HepG2 (cell line): ENCODE results near the gene PNPLA2. TPM values are rescaled to one million over a fixed set of nuclear protein-coding genes. Genes with fewer than 3 reads are reported as not detected.

Experiments
- ATAC-seq: fragments of 200-7000 bp; cut with Tn5 transposase; 3 replicates; pipeline ENCODE4 v1.9.1; 2020; ENCODE audit warnings: mild to moderate bottlenecking, moderate library complexity
- BruUV-seq: library from RNA; stranded (reverse); fragments of 400-500 nt; replicated peaks from 2 replicates; lab custom pipeline; 2021; lab: Mats Ljungman, UMichigan
- CTCF ChIA-PET: fragments of 300-600 bp; formaldehyde crosslinking; extraction: SDS; loops from one replicate; lab custom pipeline; 2021; ENCODE audit warnings: low total read pairs, inconsistent platforms, low intra/inter-chr PET ratio; lab: Yijun Ruan, JAX
- POLR2A ChIA-PET: fragments of 350-600 bp; sonication (Branson Sonifier 250); formaldehyde crosslinking; loops from one replicate; lab custom pipeline; 2020; ENCODE audit warnings: antibody characterized with exemption, inconsistent platforms; lab: Yijun Ruan, JAX
- DNase-seq: peaks from one replicate; pipeline ENCODE4 v3.0.0-alpha.2; 2015; ENCODE audit warnings: low spot score
- FAIRE-seq: peaks from 3 replicates; lab custom pipeline; 2011; peaks lifted over from hg19 to GRCh38; lab: Jason Lieb, UNC
- H2AFZ ChIP-seq: one replicate; pipeline ENCODE4 v1.6.1; 2011; ENCODE audit warnings: low read length, inconsistent platforms
- H3K27ac ChIP-seq: fragments of 300-600 bp; 3 replicates; pipeline ENCODE4 v1.8.0; 2011; ENCODE audit warnings: mixed run types, mild to moderate bottlenecking, mixed read lengths, low read length, inconsistent platforms; ENCODE audit not compliant: insufficient read depth; ENCODE audit errors: extremely low read length
- H3K27me3 ChIP-seq, 2 experiments: fragments of 200-600 bp in 1 of 2; 2 replicates in 1 of 2; 3 replicates in 1 of 2; pipeline versions ENCODE4 v1.6.0 to v1.8.0; 2011; ENCODE audit warnings: low read length in 2 of 2, mild to moderate bottlenecking in 2 of 2, moderate library complexity in 2 of 2, inconsistent platforms in 1 of 2; ENCODE audit not compliant: insufficient read depth in 2 of 2, control insufficient read depth in 1 of 2
- H3K36me3 ChIP-seq, 2 experiments: fragments of 200-600 bp in 1 of 2; replicated peaks in 1 of 2; 2 replicates in 1 of 2; 3 replicates in 1 of 2; pipeline versions ENCODE4 v1.5.1 to v1.8.0; 2011; ENCODE audit warnings: low read length in 2 of 2, inconsistent platforms in 1 of 2; ENCODE audit not compliant: insufficient read depth in 2 of 2, control insufficient read depth in 1 of 2
- H3K4me1 ChIP-seq: 2 replicates; pipeline ENCODE4 v1.5.1; 2012; ENCODE audit warnings: low read length, inconsistent platforms; ENCODE audit not compliant: insufficient read depth
- H3K4me2 ChIP-seq: 2 replicates; pipeline ENCODE4 v1.6.0; 2011; ENCODE audit warnings: low read depth, low read length, inconsistent platforms
- H3K4me3 ChIP-seq, 3 experiments: fragments of 200-600 bp in 1 of 3; sonication (generic), shearing (Covaris generic) in 1 of 3; replicated peaks in 1 of 3; 2 replicates each; pipeline ENCODE4 v1.5.1; 2011 to 2016; ENCODE audit warnings: low read length in 3 of 3, inconsistent platforms in 2 of 3, low read depth in 2 of 3, mild to moderate bottlenecking in 2 of 3, control low read depth in 1 of 3, mixed read lengths in 1 of 3; ENCODE audit not compliant: insufficient read depth in 1 of 3
- H3K79me2 ChIP-seq: one replicate; pipeline ENCODE4 v1.6.1; 2011; ENCODE audit warnings: low read length, inconsistent platforms; ENCODE audit not compliant: insufficient read depth
- H3K9ac ChIP-seq: 2 replicates; pipeline ENCODE4 v1.6.0; 2011; ENCODE audit warnings: mild to moderate bottlenecking, low read depth, low read length, inconsistent platforms; ENCODE audit not compliant: insufficient read depth
- H3K9me3 ChIP-seq: 2 replicates; pipeline ENCODE4 v1.5.1; 2012; ENCODE audit warnings: mild to moderate bottlenecking, low read length
- H4K20me1 ChIP-seq: 2 replicates; pipeline ENCODE4 v1.6.0; 2011; ENCODE audit warnings: inconsistent platforms, mild to moderate bottlenecking, low read length, moderate library complexity; ENCODE audit not compliant: insufficient read depth
- AKAP8 ChIP-seq: sonication (generic); formaldehyde crosslinking; IDR thresholded peaks from 2 replicates; pipeline ENCODE4 v1.5.1; 2020; ENCODE audit warnings: mild to moderate bottlenecking, missing genetic modification reagents
- ATF2 ChIP-seq: sonication (generic); formaldehyde crosslinking; IDR thresholded peaks from 2 replicates; pipeline ENCODE4 v1.4.0; 2020; ENCODE audit warnings: missing genetic modification reagents
- FIP1L1 ChIP-seq: fragments of 200-400 bp; formaldehyde crosslinking; IDR thresholded peaks from 2 replicates; pipeline ENCODE4 v1.6.1; 2018; ENCODE audit warnings: low read depth, mild to moderate bottlenecking, low read length, moderate library complexity, borderline replicate concordance; ENCODE audit not compliant: insufficient read depth
- IRX3 ChIP-seq: sonication (generic); formaldehyde crosslinking; IDR thresholded peaks from 2 replicates; pipeline ENCODE4 v1.8.1; 2023; ENCODE audit warnings: mild to moderate bottlenecking, low read depth, missing genetic modification reagents, borderline replicate concordance
- ISL2 ChIP-seq: sonication (generic); formaldehyde crosslinking; IDR thresholded peaks from 2 replicates; pipeline ENCODE4 v1.5.0; 2020; ENCODE audit warnings: missing genetic modification reagents
- NFRKB ChIP-seq: fragments of 450-650 bp; IDR thresholded peaks from 2 replicates; pipeline ENCODE4 v1.6.1; 2017
- RBFOX2 ChIP-seq: fragments of 200-400 bp; formaldehyde crosslinking; IDR thresholded peaks from 2 replicates; pipeline ENCODE4 v1.6.1; 2017; ENCODE audit warnings: low read depth, mild to moderate bottlenecking, low read length
- TBX2 ChIP-seq: sonication (generic); formaldehyde crosslinking; IDR thresholded peaks from 2 replicates; pipeline ENCODE4 v1.5.0; 2020; ENCODE audit warnings: missing genetic modification reagents, mild to moderate bottlenecking, borderline replicate concordance
- ZBTB42 ChIP-seq: sonication (generic); formaldehyde crosslinking; IDR thresholded peaks from 2 replicates; pipeline ENCODE4 v1.5.0; 2020; ENCODE audit warnings: mild to moderate bottlenecking, missing genetic modification reagents
- ZC3H13 ChIP-seq: sonication (generic); formaldehyde crosslinking; IDR thresholded peaks from 2 replicates; pipeline ENCODE4 v1.8.1; 2023; ENCODE audit warnings: mild to moderate bottlenecking, missing genetic modification reagents, moderate library complexity
- ZNF687 ChIP-seq: sonication (generic); formaldehyde crosslinking; IDR thresholded peaks from 2 replicates; pipeline ENCODE4 v1.5.1; 2020; ENCODE audit warnings: mild to moderate bottlenecking, missing genetic modification reagents, moderate library complexity
- ZNF891 ChIP-seq: sonication (generic); formaldehyde crosslinking; IDR thresholded peaks from 2 replicates; pipeline ENCODE4 v1.5.0; 2020; ENCODE audit warnings: mild to moderate bottlenecking, missing genetic modification reagents
- WGBS: methylation state at CpG from one replicate; pipeline ENCODE4 v1.1.6; 2017; ENCODE audit warnings: low lambda C conversion rate; 5-methylcytosine and 5-hydroxymethylcytosine counted together
- in situ Hi-C: cut with HindIII; loops from 2 replicates; pipeline ENCODE4 v1.10.0; 2017; ENCODE audit warnings: low pct_unique_long_range_greater_than_20kb; ENCODE audit not compliant: extremely low pct_ligation_motif_present
- intact Hi-C: fragments of 100-400 bp; cut with micrococcal nuclease; formaldehyde crosslinking; loops from one replicate; pipeline ENCODE4 v1.10.0; 2022; ENCODE audit not compliant: unreplicated experiment
- polyA plus RNA-seq, 8 experiments: library from polyadenylated mRNA; depleted of rRNA in 3 of 8; stranded (reverse) in 7 of 8; unstranded in 1 of 8; fragments of >200 nt; fragmentation: Illumina TruSeq in 4 of 8; extraction: Trizol in 4 of 8; gene quantifications; 2 replicates each; pipeline versions ENCODE4 v1.2.1 to v1.2.3, GENCODE V29; 2011 to 2016; ENCODE audit warnings: low read depth in 4 of 8, missing spikeins in 1 of 8, mixed read lengths in 1 of 8; ENCODE audit not compliant: insufficient read depth in 1 of 8
- total RNA-seq, 5 experiments: library from RNA; depleted of rRNA; stranded (reverse); fragments of >200 nt; fragmentation: Illumina TruSeq; extraction: Trizol; gene quantifications; 2 replicates each; pipeline ENCODE4 v1.2.3, GENCODE V29; 2016; ENCODE audit warnings: low read depth in 1 of 5
- TF ChIP-seq, protein P1 (sequence below): sonication (generic); formaldehyde crosslinking; IDR thresholded peaks from 2 replicates; pipeline ENCODE4 v1.9.0; 2021; ENCODE audit warnings: missing genetic modification reagents, borderline replicate concordance

PNPLA2 gene
- total and polyA plus RNA-seq, 2 of the 13 experiments (the other 11 are each of a cell fraction or from before 2014, with no cell fraction given): 10.5 to 43.2 TPM

GRCh38 chr11:821512-822371, 3.0 kb downstream of the PNPLA2 start:
- Histone ChIP-seq H3K4me2 (peak overlapping the region; percentile 98), H3K9me3 (no peaks in the 10 kb centered on the region), H3K27ac (peak overlapping the region; percentile 92), H3K36me3 (peaks cover 8 to 22% of the 10 kb centered on the region in 2 experiments; a peak in 4 of 5 replicates), H3K4me1 (peaks cover 43% of the 10 kb centered on the region), H2AFZ (no peak overlapping the region), H4K20me1 (peaks cover 20% of the 10 kb centered on the region), H3K9ac (0 out of 2 replicates have a peak overlapping the region, but pooled peaks have one; percentile 92), H3K27me3 (no peaks in the 10 kb centered on the region; a peak in 1 of 5 replicates), H3K79me2 (peaks cover 20% of the 10 kb centered on the region), H3K4me3 (peak overlapping the region in 2 of 3 experiments; percentile 94 to 98; a peak in 3 of 6 replicates)
- no peak for FAIRE-seq
- ChIA-PET POLR2A (interaction anchor here (2.2 to 9.2 kb wide), 5 partner anchors 9 to 25 kb away, joined by 9 to 264 read pairs (median 56); partner anchors contain the start of genes CD151, CRACR2B, PIDD1 and RPLP2), CTCF (no interaction called here)
- WGBS: 94% methylated on average over 20 of the region's 22 CpGs
- no peak for DNase-seq
- BruUV-seq: no TSS peak
- intact Hi-C loops (no loop called here), in situ Hi-C loops (no loop called here)
- no peak for ATAC-seq
- no peak for TF ChIP-seq NFRKB
- 0 out of 2 replicates have a peak, but pooled peaks have one; percentile 2 for TF ChIP-seq ZNF687 (CRISPR knock-in tag)
- no peak for TF ChIP-seq IRX3 (CRISPR knock-in tag)
- TF ChIP-seq FIP1L1: no peak
- TF ChIP-seq, protein P1, sequence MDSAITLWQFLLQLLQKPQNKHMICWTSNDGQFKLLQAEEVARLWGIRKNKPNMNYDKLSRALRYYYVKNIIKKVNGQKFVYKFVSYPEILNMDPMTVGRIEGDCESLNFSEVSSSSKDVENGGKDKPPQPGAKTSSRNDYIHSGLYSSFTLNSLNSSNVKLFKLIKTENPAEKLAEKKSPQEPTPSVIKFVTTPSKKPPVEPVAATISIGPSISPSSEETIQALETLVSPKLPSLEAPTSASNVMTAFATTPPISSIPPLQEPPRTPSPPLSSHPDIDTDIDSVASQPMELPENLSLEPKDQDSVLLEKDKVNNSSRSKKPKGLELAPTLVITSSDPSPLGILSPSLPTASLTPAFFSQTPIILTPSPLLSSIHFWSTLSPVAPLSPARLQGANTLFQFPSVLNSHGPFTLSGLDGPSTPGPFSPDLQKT (CRISPR knock-in tag): no peak
- peak; percentile 36; the same call in 1 of the 2 replicates for TF ChIP-seq RBFOX2
- TF ChIP-seq ISL2: no peak
- no peak for TF ChIP-seq ZBTB42 (CRISPR knock-in tag)
- 0 out of 2 replicates have a peak, but pooled peaks have one; percentile 22 for TF ChIP-seq TBX2
- TF ChIP-seq ZNF891 (CRISPR knock-in tag): no peak
- TF ChIP-seq ZC3H13 (CRISPR knock-in tag): no peak
- TF ChIP-seq ATF2 (CRISPR knock-in tag): no peak
- TF ChIP-seq AKAP8 (CRISPR knock-in tag): no peak
